HG03025 (cell line): ENCODE measurements around the gene GSG1L2.

Source experiments
- ATAC-seq: cut with Tn5 transposase; IDR thresholded peaks from one replicate; pipeline ENCODE4 v1.9.1; 2021; ENCODE audit warnings: mild to moderate bottlenecking, moderate library complexity; ENCODE audit not compliant: unreplicated experiment, low FRiP score

Gene GSG1L2

GRCh38 chr17:9821921-9822320 lies at the start of gene GSG1L2:
TSS of gene GSG1L2 (minus strand) at chr17:9822079. CDS start at chr17:9822071, 8 bp downstream.
- no peak for ATAC-seq

- no peak for ATAC-seq
Observed at GRCh38 chr17:9868552-9868951, 46.7 kb upstream of the GSG1L2 start.

- ATAC-seq = no peak
Observed at GRCh38 chr17:9865586-9865985, 43.7 kb upstream of the GSG1L2 start.

GRCh38 chr17:9862949-9863348 lies 41.1 kb upstream of the GSG1L2 start:
- no peak for ATAC-seq

GRCh38 chr17:9862220-9862619 lies 40.3 kb upstream of the GSG1L2 start:
- ATAC-seq = no peak

- no peak for ATAC-seq
Observed at GRCh38 chr17:9860851-9861250, 39.0 kb upstream of the GSG1L2 start.

GRCh38 chr17:9859781-9860180 lies 37.9 kb upstream of the GSG1L2 start:
- ATAC-seq = no peak

GRCh38 chr17:9855036-9855435 lies 33.2 kb upstream of the GSG1L2 start:
- no peak for ATAC-seq

GRCh38 chr17:9854255-9854654 lies 32.4 kb upstream of the GSG1L2 start:
- ATAC-seq = no peak

- no peak for ATAC-seq
Observed at GRCh38 chr17:9850151-9850550, 28.3 kb upstream of the GSG1L2 start.

- no peak for ATAC-seq
Observed at GRCh38 chr17:9845306-9845705, 23.4 kb upstream of the GSG1L2 start.

- no peak for ATAC-seq
Observed at GRCh38 chr17:9844153-9844552, 22.3 kb upstream of the GSG1L2 start.

- ATAC-seq = no peak
Observed at GRCh38 chr17:9843152-9844010, 21.5 kb upstream of the GSG1L2 start.

GRCh38 chr17:9842057-9842758 lies 20.3 kb upstream of the GSG1L2 start:
- ATAC-seq = no peak

GRCh38 chr17:9839433-9839832 lies 17.6 kb upstream of the GSG1L2 start:
- ATAC-seq = no peak

- ATAC-seq = no peak
Observed at GRCh38 chr17:9837551-9838471, 15.9 kb upstream of the GSG1L2 start.

- ATAC-seq = no peak
Observed at GRCh38 chr17:9833922-9834321, 12.0 kb upstream of the GSG1L2 start.

GRCh38 chr17:9830711-9831110 lies 8.8 kb upstream of the GSG1L2 start:
- no peak for ATAC-seq

GRCh38 chr17:9829343-9829742 lies 7.5 kb upstream of the GSG1L2 start:
- ATAC-seq = no peak
